Liver (tissue), 3 donors: Measurements from ENCODE around the gene TMCC2.

Experiments used
- CTCF ChIP-seq: fragments of 150-350 bp; IDR thresholded peaks from 2 replicates; pipeline ENCODE4 v1.5.1; 2017; ENCODE audit warnings: improper control_type of control experiment, low read depth, low read length; ENCODE audit not compliant: missing input control
- FOXA1 ChIP-seq: IDR thresholded peaks from 2 replicates; pipeline ENCODE4 v1.6.1; 2016; ENCODE audit warnings: antibody characterized with exemption
- JUND ChIP-seq, 2 donors: IDR thresholded peaks; 2 replicates each; pipeline ENCODE4 v1.6.1; 2016; ENCODE audit warnings: antibody characterized with exemption in 2 of 2
- MAX ChIP-seq: IDR thresholded peaks from 2 replicates; pipeline ENCODE4 v1.6.1; 2016; ENCODE audit warnings: antibody characterized with exemption
- NR2F2 ChIP-seq: IDR thresholded peaks from 2 replicates; pipeline ENCODE4 v1.6.1; 2016; ENCODE audit warnings: antibody characterized with exemption
- donor health status: healthy.
- donor health status: healthy.

- TF ChIP-seq CTCF, result no peak
- no peak for TF ChIP-seq NR2F2
- no peak for TF ChIP-seq MAX
- TF ChIP-seq JUND (IDR thresholded peaks at IDR 0.05), result no peak
- TF ChIP-seq FOXA1, result no peak
Measured at GRCh38 chr1:205260948-205261732, 33.4 kb downstream of the TMCC2 start.
